WERI-Rb-1 (cell line): ENCODE data around the gene MEGF11.

Experiments used
- DNase-seq: peaks from one replicate; pipeline ENCODE4 v3.0.0-alpha.2; 2020
- H3K27ac ChIP-seq: fragments of 250-450 bp; sonication (Bioruptor Pico); 2 replicates; pipeline ENCODE4 v1.5.1; 2020; ENCODE audit warnings: mild to moderate bottlenecking, moderate library complexity
- H3K27me3 ChIP-seq: fragments of 250-450 bp; sonication (Bioruptor Pico); 2 replicates; pipeline ENCODE4 v1.5.1; 2021; ENCODE audit warnings: mild to moderate bottlenecking, low read depth, moderate library complexity; ENCODE audit not compliant: insufficient read depth, severe bottlenecking
- H3K36me3 ChIP-seq: fragments of 250-450 bp; sonication (Bioruptor Pico); 2 replicates; pipeline ENCODE4 v1.5.1; 2020; ENCODE audit warnings: mild to moderate bottlenecking, moderate library complexity
- H3K4me3 ChIP-seq: 2 replicates; pipeline ENCODE4 v1.5.1; 2011; ENCODE audit warnings: low read depth, mild to moderate bottlenecking, control low read depth, low read length
- H3K9me3 ChIP-seq: fragments of 250-450 bp; sonication (Bioruptor Pico); 2 replicates; pipeline ENCODE4 v1.5.1; 2021; ENCODE audit warnings: mild to moderate bottlenecking, moderate library complexity; ENCODE audit not compliant: severe bottlenecking
- CTCF ChIP-seq: IDR thresholded peaks from 2 replicates; pipeline ENCODE4 v1.5.1; 2011; ENCODE audit warnings: low read depth, mild to moderate bottlenecking, control low read depth, inconsistent platforms, low read length

The MEGF11 gene

DNA sequence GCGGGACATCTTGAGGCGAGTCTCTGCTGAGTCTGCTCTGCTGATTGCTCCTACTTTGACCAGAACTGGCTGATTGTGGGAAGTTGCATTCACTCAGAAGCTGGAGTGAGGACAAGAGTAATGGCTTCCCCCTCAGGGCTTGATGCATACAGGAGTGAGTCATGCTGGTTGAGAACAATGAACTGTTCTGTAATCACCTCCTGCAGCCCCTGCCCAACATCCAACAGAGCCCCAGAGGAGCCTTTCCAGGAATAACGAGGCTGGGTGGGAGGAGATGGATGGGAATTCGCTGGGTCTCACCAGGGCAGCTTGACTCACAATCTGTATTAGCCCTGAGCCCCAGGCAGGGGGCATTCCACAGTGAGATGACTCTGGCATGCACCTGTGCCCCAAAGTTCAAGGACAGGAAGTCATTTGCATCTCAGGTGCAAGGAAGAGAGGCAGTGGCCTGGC, 299.2 kb downstream of the MEGF11 start:
- H3K27me3 ChIP-seq, result no peaks in the 10 kb centered on the region
- H3K36me3 ChIP-seq, result no peaks in the 10 kb centered on the region
- H3K4me3 ChIP-seq, result no peak overlapping the region
- no peak for DNase-seq
- TF ChIP-seq CTCF, result no peak
- H3K27ac ChIP-seq, result no peak overlapping the region
- H3K9me3 ChIP-seq, result no peaks in the 10 kb centered on the region

GRCh38 chr15:65953622-65954021, 299.9 kb downstream of the MEGF11 start:
- no peak for TF ChIP-seq CTCF
- DNase-seq, result no peak
- H3K36me3 ChIP-seq, result no peaks in the 10 kb centered on the region
- no peaks in the 10 kb centered on the region for H3K27me3 ChIP-seq
- no peak overlapping the region for H3K27ac ChIP-seq
- no peaks in the 10 kb centered on the region for H3K9me3 ChIP-seq
- H3K4me3 ChIP-seq, result no peak overlapping the region

DNA sequence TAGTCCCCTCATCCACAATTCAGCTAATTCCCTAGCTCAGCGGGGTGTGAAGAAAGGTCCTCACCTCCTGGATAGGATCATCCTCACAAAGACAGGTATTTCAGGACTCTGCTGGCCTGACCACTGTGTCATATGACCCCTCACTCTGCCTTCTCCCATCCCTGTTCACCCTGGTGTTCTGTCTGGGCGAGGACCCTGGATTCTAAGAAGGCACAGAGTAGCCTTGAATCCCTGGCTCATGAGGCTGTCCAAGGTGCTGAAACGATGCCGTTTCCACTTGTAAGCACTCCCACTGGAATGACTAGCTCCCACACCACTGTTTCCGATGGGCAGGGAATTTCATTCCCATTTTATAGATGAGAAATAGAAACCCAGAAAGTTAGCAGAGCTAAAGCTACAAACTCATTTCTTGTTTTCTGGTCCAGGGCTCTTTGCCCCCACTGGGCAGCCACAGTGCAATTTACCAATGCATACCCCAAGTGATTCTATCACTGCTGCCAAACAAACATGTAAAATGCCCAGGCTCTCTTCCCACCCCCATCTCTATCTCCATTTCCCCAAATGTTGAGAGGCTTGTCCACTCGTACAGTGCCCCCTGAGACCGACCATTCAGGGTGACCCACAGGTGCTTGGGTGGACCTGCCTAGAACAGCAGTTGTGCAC, 301.0 kb downstream of the MEGF11 start:
- no peak overlapping the region for H3K4me3 ChIP-seq
- H3K9me3 ChIP-seq, result no peaks in the 10 kb centered on the region
- H3K27me3 ChIP-seq, result no peaks in the 10 kb centered on the region
- H3K27ac ChIP-seq, result no peak overlapping the region
- H3K36me3 ChIP-seq, result no peaks in the 10 kb centered on the region
- no peak for DNase-seq
- TF ChIP-seq CTCF, result no peak

DNA sequence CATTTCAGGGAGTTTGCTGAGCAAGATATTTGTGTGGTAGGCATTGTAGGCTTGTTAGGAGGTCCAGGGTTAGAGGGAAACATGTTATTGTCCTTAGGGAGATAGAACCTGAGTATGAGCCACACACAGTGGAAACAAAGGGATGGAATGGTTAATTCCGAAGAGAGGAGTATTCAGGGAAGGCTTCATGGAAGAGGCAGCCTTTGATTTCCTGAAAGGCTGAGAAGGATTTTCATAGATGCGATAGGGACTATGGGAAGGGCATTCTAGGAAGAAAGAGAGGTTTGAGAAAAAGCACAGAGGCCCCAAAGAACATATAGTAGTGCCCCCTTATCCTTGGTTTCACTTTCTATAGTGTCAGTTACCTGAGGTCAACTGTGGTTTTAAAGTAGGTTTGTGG, 302.5 kb downstream of the MEGF11 start:
- Histone ChIP-seq H3K27me3 (no peaks in the 10 kb centered on the region), H3K27ac (no peak overlapping the region), H3K4me3 (no peak overlapping the region), H3K36me3 (no peaks in the 10 kb centered on the region), H3K9me3 (no peaks in the 10 kb centered on the region)
- no peak for DNase-seq
- no peak for TF ChIP-seq CTCF

GRCh38 chr15:65949491-65949890, 304.1 kb downstream of the MEGF11 start:
- Histone ChIP-seq H3K36me3 (no peaks in the 10 kb centered on the region), H3K4me3 (no peak overlapping the region), H3K27ac (no peak overlapping the region), H3K27me3 (no peaks in the 10 kb centered on the region), H3K9me3 (no peaks in the 10 kb centered on the region)
- no peak for TF ChIP-seq CTCF
- no peak for DNase-seq

DNA sequence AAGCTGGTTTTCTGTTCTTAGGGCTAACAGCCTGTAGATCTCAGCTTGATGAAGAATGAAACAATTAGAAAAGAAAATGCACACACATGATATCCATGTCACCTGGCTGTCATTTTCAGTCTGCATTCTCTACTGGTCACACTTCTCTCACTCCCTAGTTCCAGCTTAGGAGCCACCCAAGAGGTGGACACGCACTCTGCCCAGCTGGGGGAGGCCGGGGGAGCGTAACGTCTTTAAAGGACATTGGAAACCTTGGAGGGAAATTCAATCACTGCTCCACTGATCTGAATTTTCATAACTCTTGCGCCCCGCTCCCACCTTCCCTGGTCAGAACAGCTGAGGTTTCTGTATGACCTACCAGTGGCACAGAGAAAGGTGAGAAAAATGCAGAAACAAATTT, 304.5 kb downstream of the MEGF11 start:
- no peak overlapping the region for H3K4me3 ChIP-seq
- H3K9me3 ChIP-seq, result no peaks in the 10 kb centered on the region
- H3K27ac ChIP-seq, result no peak overlapping the region
- H3K36me3 ChIP-seq, result no peaks in the 10 kb centered on the region
- DNase-seq, result no peak
- no peak for TF ChIP-seq CTCF
- H3K27me3 ChIP-seq, result no peaks in the 10 kb centered on the region
